Measurements from ENCODE around the gene MPPED1. TPM values are rescaled to one million over a fixed set of nuclear protein-coding genes. Genes with fewer than 3 reads are reported as not detected.

Gene MPPED1, protein sequence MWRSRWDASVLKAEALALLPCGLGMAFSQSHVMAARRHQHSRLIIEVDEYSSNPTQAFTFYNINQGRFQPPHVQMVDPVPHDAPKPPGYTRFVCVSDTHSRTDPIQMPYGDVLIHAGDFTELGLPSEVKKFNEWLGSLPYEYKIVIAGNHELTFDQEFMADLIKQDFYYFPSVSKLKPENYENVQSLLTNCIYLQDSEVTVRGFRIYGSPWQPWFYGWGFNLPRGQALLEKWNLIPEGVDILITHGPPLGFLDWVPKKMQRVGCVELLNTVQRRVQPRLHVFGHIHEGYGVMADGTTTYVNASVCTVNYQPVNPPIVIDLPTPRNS
- total RNA-seq (not detected), total RNA-seq (0 to 0.23 reads per million in 2 donors)

GRCh38 chr22:43411869-43412807 lies at the start of gene MPPED1:
TSS of gene MPPED1 (plus strand) at chr22:43412014. CDS start at chr22:43424986, 12,972 bp downstream.
- H3K4me3 Mint-ChIP-seq: peak within 1 kb of the TSS; percentile 36
- H3K36me3 Mint-ChIP-seq (ENCODE audit: low read depth): peaks cover 2% of the 10 kb centered on the region
- H3K27ac Mint-ChIP-seq: no peak within 1 kb of the TSS
- ATAC-seq (no peak), DNase-seq (no peak)
- peaks cover 76% of the 10 kb centered on the region for H3K27me3 Mint-ChIP-seq
- no peaks in the 10 kb centered on the region for H3K4me1 Mint-ChIP-seq
- H3K9me3 ChIP-seq (ENCODE audit: control insufficient read depth, low read length, poor library complexity, severe bottlenecking): no peaks in the 10 kb centered on the region

GRCh38 chr22:43363315-43364168 lies 48.3 kb upstream of the MPPED1 start:
- Mint-ChIP-seq H3K27ac (no peak overlapping the region), H3K4me3 (no peak overlapping the region), H3K4me1 (no peaks in the 10 kb centered on the region), H3K27me3 (peaks cover 33% of the 10 kb centered on the region), H3K36me3 (ENCODE audit: low read depth) (peaks cover 3% of the 10 kb centered on the region)
- no peak for ATAC-seq
- no peaks in the 10 kb centered on the region for H3K9me3 ChIP-seq (ENCODE audit: control insufficient read depth, low read length, poor library complexity, severe bottlenecking)
- DNase-seq: no peak

- Mint-ChIP-seq H3K4me1 (no peaks in the 10 kb centered on the region), H3K4me3 (no peak overlapping the region), H3K27me3 (peaks cover 38% of the 10 kb centered on the region), H3K27ac (no peak overlapping the region), H3K36me3 (ENCODE audit: low read depth) (peaks cover 3% of the 10 kb centered on the region)
- DNase-seq (no peak), ATAC-seq (no peak)
- H3K9me3 ChIP-seq (ENCODE audit: control insufficient read depth, low read length, poor library complexity, severe bottlenecking): no peaks in the 10 kb centered on the region
These were observed 47.7 kb upstream of the MPPED1 start for GRCh38 chr22:43364169-43364435.

GRCh38 chr22:43365715-43366440 lies 45.9 kb upstream of the MPPED1 start:
- no peaks in the 10 kb centered on the region for H3K4me1 Mint-ChIP-seq
- ATAC-seq (no peak), DNase-seq (no peak)
- H3K4me3 Mint-ChIP-seq: no peak overlapping the region
- H3K27ac Mint-ChIP-seq: no peak overlapping the region
- H3K27me3 Mint-ChIP-seq: peaks cover 44% of the 10 kb centered on the region
- H3K9me3 ChIP-seq (ENCODE audit: control insufficient read depth, low read length, poor library complexity, severe bottlenecking): no peaks in the 10 kb centered on the region
- H3K36me3 Mint-ChIP-seq (ENCODE audit: low read depth): no peaks in the 10 kb centered on the region

DNA sequence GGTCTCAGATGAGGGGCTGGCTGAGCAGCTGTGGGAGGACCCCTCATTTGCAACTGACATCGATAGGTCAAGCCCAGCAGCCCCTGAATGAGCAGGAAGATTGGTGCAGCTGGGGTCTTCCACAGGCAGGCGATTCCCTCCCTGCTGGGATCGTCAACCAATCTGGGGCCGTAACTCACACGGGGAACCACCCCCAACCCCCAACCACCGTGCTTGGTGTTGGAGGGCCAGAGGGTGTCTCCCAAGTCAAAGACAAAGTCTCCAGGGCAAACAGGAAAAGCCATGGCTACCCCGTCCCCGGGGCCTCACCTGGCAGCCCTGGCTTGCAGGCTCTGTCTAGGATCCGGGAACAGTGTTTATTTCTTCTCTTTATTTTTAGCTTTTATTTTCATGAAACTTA lies 41.8 kb upstream of the MPPED1 start:
- H3K36me3 Mint-ChIP-seq (ENCODE audit: low read depth): peaks cover 5% of the 10 kb centered on the region
- peaks cover 72% of the 10 kb centered on the region for H3K27me3 Mint-ChIP-seq
- H3K4me3 Mint-ChIP-seq: no peak overlapping the region
- no peak overlapping the region for H3K27ac Mint-ChIP-seq
- ATAC-seq (no peak), DNase-seq (no peak)
- peaks cover 2% of the 10 kb centered on the region for H3K4me1 Mint-ChIP-seq
- no peaks in the 10 kb centered on the region for H3K9me3 ChIP-seq (ENCODE audit: control insufficient read depth, low read length, poor library complexity, severe bottlenecking)

- Mint-ChIP-seq H3K27ac (no peak overlapping the region), H3K4me1 (peaks cover 14% of the 10 kb centered on the region), H3K36me3 (ENCODE audit: low read depth) (peaks cover 5% of the 10 kb centered on the region), H3K27me3 (peaks cover 84% of the 10 kb centered on the region), H3K4me3 (no peak overlapping the region)
- ATAC-seq: no peak
- no peak for DNase-seq
- no peaks in the 10 kb centered on the region for H3K9me3 ChIP-seq (ENCODE audit: control insufficient read depth, low read length, poor library complexity, severe bottlenecking)
These were observed 35.8 kb upstream of the MPPED1 start for GRCh38 chr22:43375951-43376455.

GRCh38 chr22:43376765-43377547 lies 34.9 kb upstream of the MPPED1 start:
- Mint-ChIP-seq H3K27me3 (peaks cover 74% of the 10 kb centered on the region), H3K27ac (no peak overlapping the region), H3K36me3 (ENCODE audit: low read depth) (peaks cover 3% of the 10 kb centered on the region), H3K4me3 (no peak overlapping the region), H3K4me1 (peaks cover 17% of the 10 kb centered on the region)
- ATAC-seq: peak; percentile 56
- no peaks in the 10 kb centered on the region for H3K9me3 ChIP-seq (ENCODE audit: control insufficient read depth, low read length, poor library complexity, severe bottlenecking)
- DNase-seq: no peak

GRCh38 chr22:43377548-43377895 lies 34.3 kb upstream of the MPPED1 start:
- Mint-ChIP-seq H3K27me3 (peaks cover 71% of the 10 kb centered on the region), H3K4me1 (peaks cover 17% of the 10 kb centered on the region), H3K27ac (no peak overlapping the region), H3K36me3 (ENCODE audit: low read depth) (peaks cover 3% of the 10 kb centered on the region), H3K4me3 (no peak overlapping the region)
- DNase-seq (no peak), ATAC-seq (no peak)
- H3K9me3 ChIP-seq (ENCODE audit: control insufficient read depth, low read length, poor library complexity, severe bottlenecking): no peaks in the 10 kb centered on the region

DNA sequence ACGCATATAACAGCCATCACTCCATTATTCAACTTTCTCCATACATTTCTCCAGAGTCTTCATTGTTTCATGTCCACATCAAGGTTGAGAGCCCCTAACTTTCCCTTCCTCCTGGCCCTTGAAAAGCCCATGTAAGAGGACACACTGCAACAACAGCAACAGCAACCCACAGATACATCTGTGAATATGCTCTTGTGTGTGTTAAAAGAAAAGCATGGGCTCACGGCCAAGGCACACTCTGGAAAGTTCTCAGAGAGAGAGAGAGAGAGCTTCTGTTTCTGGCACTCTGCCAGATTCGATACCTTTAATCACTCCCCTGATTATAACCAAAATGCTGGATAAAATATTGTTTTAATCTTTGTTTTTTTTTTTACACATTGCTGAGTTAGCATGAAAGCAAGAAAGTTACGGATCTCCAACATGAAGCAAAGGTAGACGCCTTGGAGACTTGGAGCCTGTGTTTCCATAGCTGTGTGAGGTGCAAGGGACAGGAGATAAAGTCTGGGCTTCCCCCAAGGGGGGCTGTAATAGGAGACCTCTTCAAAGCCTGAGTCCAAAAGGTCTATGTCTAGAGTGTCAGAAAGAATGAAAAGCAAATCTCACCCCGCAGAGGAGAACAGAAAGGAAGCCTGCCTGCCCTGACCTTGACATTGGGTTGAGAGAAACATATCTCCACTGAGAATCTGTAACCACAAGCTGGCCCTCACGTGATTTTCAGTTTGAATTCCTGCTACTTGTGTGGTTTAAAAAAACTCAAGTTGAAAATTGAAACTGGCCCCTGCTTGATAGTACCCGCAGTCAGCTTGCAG lies 33.7 kb upstream of the MPPED1 start:
- Mint-ChIP-seq H3K4me1 (peaks cover 17% of the 10 kb centered on the region), H3K36me3 (ENCODE audit: low read depth) (peaks cover 3% of the 10 kb centered on the region), H3K4me3 (no peak overlapping the region), H3K27ac (no peak overlapping the region), H3K27me3 (peaks cover 69% of the 10 kb centered on the region)
- no peaks in the 10 kb centered on the region for H3K9me3 ChIP-seq (ENCODE audit: control insufficient read depth, low read length, poor library complexity, severe bottlenecking)
- DNase-seq (no peak), ATAC-seq (no peak)

DNA sequence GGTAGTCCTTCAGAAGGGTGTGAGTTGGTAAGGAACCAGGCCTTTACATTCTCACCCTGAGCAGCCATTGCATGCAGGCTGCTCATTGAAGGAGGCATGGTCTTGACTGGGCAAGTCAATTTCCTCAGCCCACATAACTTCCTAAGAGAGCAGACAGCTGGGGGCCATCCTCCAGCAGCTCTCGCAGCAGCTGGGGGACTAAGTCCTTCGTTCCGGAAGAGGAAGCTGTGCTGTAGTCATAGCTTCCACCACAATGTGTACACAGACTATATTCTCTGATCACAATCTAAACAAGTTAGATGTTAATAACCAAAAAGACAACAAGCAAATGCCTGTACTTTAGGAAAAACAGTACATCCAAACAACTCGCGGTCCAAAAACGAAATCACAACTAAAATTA lies 30.1 kb upstream of the MPPED1 start:
- Mint-ChIP-seq H3K27me3 (peaks cover 57% of the 10 kb centered on the region), H3K4me1 (peaks cover 15% of the 10 kb centered on the region), H3K36me3 (ENCODE audit: low read depth) (no peaks in the 10 kb centered on the region), H3K4me3 (no peak overlapping the region), H3K27ac (no peak overlapping the region)
- no peak for DNase-seq
- peak; percentile 57 for ATAC-seq
- H3K9me3 ChIP-seq (ENCODE audit: control insufficient read depth, low read length, poor library complexity, severe bottlenecking): no peaks in the 10 kb centered on the region

DNA sequence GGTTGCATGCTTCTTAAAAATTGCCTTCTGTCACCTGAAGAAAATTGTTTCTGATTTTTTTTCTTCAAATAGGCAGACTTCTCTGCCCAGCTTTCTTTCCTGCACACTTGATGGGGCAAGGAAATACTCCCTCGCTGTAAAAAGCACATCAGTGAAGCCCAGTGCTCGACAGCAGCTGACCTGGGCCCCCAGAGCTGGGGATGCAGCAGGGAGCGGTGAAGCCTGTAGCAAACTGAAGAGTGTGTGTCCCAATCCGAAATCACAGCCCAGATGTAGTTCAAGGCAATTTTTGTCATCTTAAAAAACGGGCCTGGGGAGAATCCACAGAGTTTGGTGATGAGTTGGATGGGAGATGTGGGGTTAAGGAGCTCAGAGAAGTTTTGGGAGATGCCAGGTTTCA lies 27.0 kb upstream of the MPPED1 start:
- no peaks in the 10 kb centered on the region for H3K36me3 Mint-ChIP-seq (ENCODE audit: low read depth)
- DNase-seq (no peak), ATAC-seq (no peak)
- peaks cover 40% of the 10 kb centered on the region for H3K27me3 Mint-ChIP-seq
- H3K9me3 ChIP-seq (ENCODE audit: control insufficient read depth, low read length, poor library complexity, severe bottlenecking): no peaks in the 10 kb centered on the region
- H3K27ac Mint-ChIP-seq: no peak overlapping the region
- peaks cover 11% of the 10 kb centered on the region for H3K4me1 Mint-ChIP-seq
- no peak overlapping the region for H3K4me3 Mint-ChIP-seq
